Vagina (tissue), 2 donors: Measurements from ENCODE around the gene SSBP4. TPM values are rescaled to one million over a fixed set of nuclear protein-coding genes. Genes with fewer than 3 reads are reported as not detected.
A peak's percentile ranks its signal among the peaks of the same experiment; 100 is the strongest.

ENCODE experiments used
- DNase-seq, 2 donors: peaks; one replicate each; pipeline ENCODE4 v3.0.0-alpha.2; 2017; ENCODE audit errors: extremely low spot score in 2 of 2
- H3K27ac ChIP-seq: fragments of 200-600 bp; sonication (generic); one replicate; pipeline ENCODE4 v1.5.1; 2019
- H3K27me3 ChIP-seq: fragments of 200-600 bp; sonication (generic); one replicate; pipeline ENCODE4 v1.5.1; 2019
- H3K36me3 ChIP-seq, 2 donors: fragments of 200-600 bp; sonication (generic); one replicate each; pipeline ENCODE4 v1.5.1; 2017 to 2019
- H3K4me1 ChIP-seq: fragments of 200-600 bp; sonication (generic); one replicate; pipeline ENCODE4 v1.5.1; 2019
- H3K4me3 ChIP-seq, 2 donors: fragments of 200-600 bp; sonication (generic); 1 replicate in 1 of 2; 2 replicates in 1 of 2; pipeline ENCODE4 v1.5.1; 2016 to 2019
- H3K9me3 ChIP-seq: fragments of 200-600 bp; sonication (generic); one replicate; pipeline ENCODE4 v1.5.1; 2019
- CTCF ChIP-seq, 3 experiments: fragments of 450-650 bp in 2 of 3; fragments of 200-600 bp in 1 of 3; sonication (generic) in 1 of 3; IDR thresholded peaks; one replicate each; pipeline ENCODE4 v1.5.1; 2017 to 2019; ENCODE audit warnings: antibody characterized with exemption in 3 of 3, mild to moderate bottlenecking in 2 of 3, moderate library complexity in 2 of 3
- POLR2A ChIP-seq, 2 donors: fragments of 450-650 bp; IDR thresholded peaks; one replicate each; pipeline ENCODE4 v1.6.1; 2017; ENCODE audit warnings: antibody characterized with exemption in 2 of 2, mild to moderate bottlenecking in 2 of 2, moderate library complexity in 2 of 2
- POLR2AphosphoS5 ChIP-seq, 2 donors: sonication (generic); formaldehyde crosslinking; IDR thresholded peaks; one replicate each; pipeline ENCODE4 v1.9.0; 2017; ENCODE audit warnings: antibody characterized with exemption in 2 of 2, mild to moderate bottlenecking in 2 of 2, low read depth in 1 of 2; ENCODE audit not compliant: insufficient read depth in 1 of 2
- intact Hi-C: fragments of 100-400 bp; cut with DNase I; formaldehyde crosslinking; loops from one replicate; pipeline ENCODE4 v1.15.1; 2023
- total RNA-seq: library from RNA; depleted of rRNA; stranded (reverse); fragments of >200 nt; gene quantifications from one replicate; pipeline ENCODE4 v1.2.3, GENCODE V29; 2016

SSBP4 gene
- total RNA-seq, 1 donor from 2014 or later, result 72.7 TPM

- TF ChIP-seq CTCF (IDR thresholded peaks at IDR 0.05), result no peak
- no peak for TF ChIP-seq POLR2AphosphoS5 (IDR thresholded peaks at IDR 0.05; ENCODE audit: insufficient read depth in 1 of 2, low read depth in 1 of 2)
- no peak for TF ChIP-seq POLR2A (IDR thresholded peaks at IDR 0.05)
- Histone ChIP-seq H3K4me1 (peaks cover 90% of the 10 kb centered on the region), H3K4me3 (peak overlapping the region in 1 of 2 donors; percentile 66), H3K27me3 (no peaks in the 10 kb centered on the region), H3K27ac (peak overlapping the region; percentile 97), H3K9me3 (no peaks in the 10 kb centered on the region), H3K36me3 (no peaks in the 10 kb centered on the region)
- DNase-seq, result no peak
- intact Hi-C loops, result no loop called here
These were observed 2.3 kb downstream of the SSBP4 start for GRCh38 chr19:18421371-18421959.

GRCh38 chr19:18422530-18423191 is 3.5 kb downstream of the SSBP4 start:
- Histone ChIP-seq H3K27ac (no peak overlapping the region), H3K4me1 (peaks cover 90% of the 10 kb centered on the region), H3K9me3 (no peaks in the 10 kb centered on the region), H3K4me3 (no peak overlapping the region), H3K36me3 (no peaks in the 10 kb centered on the region), H3K27me3 (no peaks in the 10 kb centered on the region)
- no peak for DNase-seq
- no peak for TF ChIP-seq POLR2AphosphoS5 (IDR thresholded peaks at IDR 0.05; ENCODE audit: insufficient read depth in 1 of 2, low read depth in 1 of 2)
- TF ChIP-seq CTCF (IDR thresholded peaks at IDR 0.05), result no peak
- TF ChIP-seq POLR2A (IDR thresholded peaks at IDR 0.05), result no peak
- intact Hi-C loops, result no loop called here

GRCh38 chr19:18423258-18424020 is 4.2 kb downstream of the SSBP4 start:
- TF ChIP-seq POLR2AphosphoS5 (IDR thresholded peaks at IDR 0.05; ENCODE audit: insufficient read depth in 1 of 2, low read depth in 1 of 2) (no peak), CTCF (IDR thresholded peaks at IDR 0.05) (no peak), POLR2A (IDR thresholded peaks at IDR 0.05) (no peak)
- Histone ChIP-seq H3K27ac (peak overlapping the region; percentile 54), H3K4me1 (peaks cover 89% of the 10 kb centered on the region), H3K4me3 (no peak overlapping the region), H3K27me3 (no peaks in the 10 kb centered on the region), H3K9me3 (no peaks in the 10 kb centered on the region), H3K36me3 (no peaks in the 10 kb centered on the region)
- no peak for DNase-seq
- intact Hi-C loops, result no loop called here

GRCh38 chr19:18424122-18424889 is 5.1 kb downstream of the SSBP4 start:
- TF ChIP-seq POLR2AphosphoS5 (IDR thresholded peaks at IDR 0.05; ENCODE audit: insufficient read depth in 1 of 2, low read depth in 1 of 2) (no peak), POLR2A (IDR thresholded peaks at IDR 0.05) (no peak), CTCF (IDR thresholded peaks at IDR 0.05) (no peak)
- no peaks in the 10 kb centered on the region for H3K36me3 ChIP-seq
- intact Hi-C loops, result no loop called here
- H3K27ac ChIP-seq, result peak overlapping the region; percentile 54
- peaks cover 91% of the 10 kb centered on the region for H3K4me1 ChIP-seq
- H3K9me3 ChIP-seq, result no peaks in the 10 kb centered on the region
- no peak for DNase-seq
- H3K4me3 ChIP-seq, result no peak overlapping the region
- H3K27me3 ChIP-seq, result no peaks in the 10 kb centered on the region
